Hematopoietic multipotent progenitor cell treated with erythropoietin and hydrocortisone succinate and interleukin-3 and kit ligand, for 6 days (in vitro differentiated cells): ENCODE measurements around the gene GRID2.
A peak's percentile ranks its signal among the peaks of the same experiment; 100 is the strongest.

Experiments used
- DNase-seq: peaks from one replicate; pipeline ENCODE4 v3.0.0-alpha.2; 2015

GRID2 gene

DNA sequence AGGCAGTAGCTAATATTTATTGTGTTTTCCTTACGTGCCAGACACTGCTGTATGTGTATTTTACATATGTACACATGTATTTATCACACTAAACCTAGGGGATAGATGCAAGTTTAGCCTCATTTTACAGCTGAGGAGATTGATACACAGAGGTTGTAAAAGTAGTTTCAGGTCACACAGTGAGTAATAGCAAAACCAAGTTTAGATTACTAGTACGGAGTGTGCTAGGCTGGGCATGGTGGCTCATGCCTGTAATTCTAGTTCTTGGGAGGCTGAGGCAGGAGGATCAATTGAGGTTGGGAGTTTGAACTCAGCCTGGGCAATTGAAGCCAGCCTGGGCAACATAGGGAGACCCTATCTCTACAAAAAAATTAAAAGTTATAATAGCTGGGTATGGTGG is 823.7 kb downstream of the GRID2 start:
- DNase-seq = no peak

DNA sequence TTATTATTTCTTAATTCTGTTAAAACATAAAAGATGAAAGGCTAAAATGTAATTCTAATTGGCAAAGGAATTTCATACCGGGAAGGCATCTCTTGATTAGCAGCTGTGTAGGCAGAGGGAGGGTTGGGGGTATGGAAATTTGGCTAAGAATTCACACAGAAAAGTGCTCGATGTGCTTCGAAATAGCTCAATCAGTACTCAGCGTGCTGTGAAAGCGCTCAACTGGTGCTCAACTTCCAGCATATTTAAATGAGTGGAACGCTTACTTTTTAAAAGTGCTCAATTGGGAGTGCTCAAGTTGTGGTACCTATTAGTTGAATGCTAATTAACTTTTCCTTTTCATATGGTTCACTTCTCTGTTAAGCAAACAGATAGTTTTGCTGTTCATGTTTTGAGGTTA is 828.9 kb downstream of the GRID2 start:
- DNase-seq = no peak

DNA sequence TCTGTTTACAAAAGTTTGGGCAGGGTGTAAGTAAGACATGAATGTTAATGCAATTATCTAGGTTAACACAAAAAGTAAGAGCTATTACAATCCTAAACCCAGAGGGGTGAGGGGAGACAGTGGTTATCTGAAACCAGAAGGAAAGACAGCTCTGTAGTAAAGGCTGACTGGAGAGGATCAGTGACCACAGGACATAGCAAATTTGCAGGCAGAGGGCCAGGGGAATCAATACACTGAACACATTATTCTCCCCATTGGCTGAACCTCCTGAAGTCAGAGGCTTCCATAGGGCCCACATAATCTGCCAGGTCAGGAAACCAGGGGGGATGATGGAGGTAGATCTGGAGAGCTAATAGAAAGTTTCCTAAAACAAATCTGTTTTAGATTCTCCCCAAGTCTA is 835.4 kb downstream of the GRID2 start:
- DNase-seq = no peak

DNA sequence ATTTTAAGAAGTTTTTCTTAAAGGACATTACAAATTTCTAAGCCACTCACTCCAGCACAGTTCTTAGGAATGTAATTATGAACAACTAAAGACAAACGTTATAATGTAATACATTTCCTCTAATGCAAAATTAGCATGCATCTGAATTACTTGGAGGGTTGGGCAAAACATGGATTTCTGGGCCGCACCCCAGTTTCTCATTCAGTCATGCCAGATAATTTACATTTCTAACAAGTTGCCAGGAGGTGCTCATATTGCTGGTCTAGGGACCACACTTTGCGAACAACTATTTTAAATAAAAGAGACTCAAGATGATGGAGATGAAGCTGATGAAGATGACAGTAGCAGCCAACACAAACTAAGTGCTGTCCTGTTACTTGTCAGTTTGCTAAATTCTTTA is 840.1 kb downstream of the GRID2 start:
- no peak for DNase-seq

DNA sequence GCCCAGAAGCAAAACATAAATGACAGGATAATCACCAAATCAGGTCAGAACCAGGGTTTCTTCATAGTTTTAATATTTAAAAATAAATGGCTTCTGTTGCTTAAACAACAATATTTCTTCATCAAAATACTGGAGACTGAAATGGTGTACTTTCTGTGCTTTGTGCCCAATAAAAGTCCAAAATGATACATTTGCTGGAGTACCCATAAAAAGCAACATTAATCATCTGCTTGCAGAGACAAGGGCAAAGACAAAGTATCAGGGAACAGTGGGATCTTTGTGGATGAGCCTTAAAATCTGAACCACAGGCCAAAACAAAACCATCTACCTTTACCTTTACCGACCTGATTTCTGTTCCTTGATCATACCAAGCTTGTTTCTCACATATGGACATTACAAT is 840.9 kb downstream of the GRID2 start:
- DNase-seq = no peak

DNA sequence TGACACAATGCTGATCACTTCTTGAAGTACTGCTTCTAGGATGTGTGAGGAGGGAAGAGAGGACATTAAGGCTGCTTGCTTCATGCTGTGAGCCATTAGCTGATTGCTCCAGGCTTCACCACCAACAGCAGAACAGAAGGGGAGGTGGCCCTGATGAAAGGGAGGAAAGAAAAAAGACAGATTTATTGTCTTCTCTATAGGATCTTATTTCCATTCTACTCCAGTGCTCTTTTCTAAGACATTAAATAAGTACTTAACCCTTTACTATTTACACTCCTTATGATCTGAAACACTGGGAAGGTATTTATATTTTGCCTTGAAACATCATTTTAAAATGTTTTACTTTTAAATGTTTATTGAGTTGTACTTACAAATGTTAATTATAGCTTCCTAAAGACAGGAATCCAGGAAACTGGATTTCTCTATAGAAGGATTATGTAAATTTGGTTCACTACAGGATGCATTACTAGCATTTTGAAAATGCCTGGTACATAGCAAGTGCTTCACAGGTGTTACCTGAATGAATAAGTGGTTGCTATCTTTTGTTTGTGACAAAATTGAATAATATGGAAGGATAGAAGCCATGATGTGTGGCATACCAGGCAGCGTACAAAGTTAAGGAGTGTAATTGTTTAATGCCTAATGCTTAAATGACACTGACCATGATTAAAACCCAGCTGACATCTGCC is 843.9 kb downstream of the GRID2 start:
- no peak for DNase-seq

DNA sequence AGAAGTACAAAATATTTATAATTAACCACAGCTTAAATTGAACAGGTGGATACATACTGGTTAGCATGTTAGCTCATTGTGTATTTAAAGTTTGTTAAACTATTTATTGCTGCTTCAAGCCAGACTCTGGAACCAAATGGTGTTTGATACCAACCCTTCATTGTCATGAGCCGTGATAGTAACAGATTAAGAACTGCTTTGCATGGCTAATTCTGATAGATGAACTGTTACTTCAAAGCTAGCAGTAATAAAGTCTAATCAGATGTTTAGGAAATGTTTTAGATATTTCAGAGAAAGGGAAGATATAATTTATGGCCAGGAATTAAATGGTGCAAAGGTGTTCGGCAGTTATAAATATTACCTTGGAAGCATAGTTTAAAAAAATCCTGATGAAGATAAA is 848.7 kb downstream of the GRID2 start:
- DNase-seq = no peak

DNA sequence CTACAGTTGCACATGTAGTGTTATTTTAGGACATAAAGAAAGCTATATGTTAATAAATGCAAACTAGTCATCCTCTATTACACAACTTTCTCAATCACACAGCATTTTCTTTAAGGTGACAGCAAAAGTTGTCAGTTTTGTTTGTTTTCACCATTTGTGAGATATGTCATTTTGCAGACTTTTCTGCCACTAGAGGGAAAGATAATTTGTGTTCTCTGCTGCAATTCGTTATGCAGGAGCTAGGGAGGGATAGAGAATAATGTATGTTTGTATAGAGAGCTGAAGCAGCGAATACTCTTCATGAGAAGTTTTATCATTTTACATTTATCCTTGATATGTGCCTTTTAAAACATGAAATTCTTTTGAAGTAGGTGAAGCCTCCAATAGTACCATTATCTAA is 854.2 kb downstream of the GRID2 start:
- no peak for DNase-seq

DNA sequence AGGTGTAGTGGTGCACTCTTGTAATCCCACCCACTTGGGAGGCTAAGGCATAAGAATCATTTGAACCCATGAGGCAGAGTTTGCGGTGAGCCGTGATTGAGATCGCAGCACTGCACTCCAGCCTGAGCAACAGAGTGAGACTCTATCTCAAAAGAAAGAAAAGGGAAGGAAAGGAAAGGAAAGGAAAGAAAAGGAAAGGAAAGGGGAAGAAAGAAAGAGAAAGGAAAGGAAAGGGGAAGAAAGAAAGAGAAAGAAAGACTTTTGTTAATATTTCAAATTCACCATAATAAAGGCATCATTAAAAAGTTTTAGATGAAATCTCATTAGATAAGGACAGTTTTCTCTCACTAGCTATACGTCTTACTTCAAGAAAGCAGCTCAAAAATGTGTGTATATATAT is 864.3 kb downstream of the GRID2 start:
- DNase-seq = no peak

DNA sequence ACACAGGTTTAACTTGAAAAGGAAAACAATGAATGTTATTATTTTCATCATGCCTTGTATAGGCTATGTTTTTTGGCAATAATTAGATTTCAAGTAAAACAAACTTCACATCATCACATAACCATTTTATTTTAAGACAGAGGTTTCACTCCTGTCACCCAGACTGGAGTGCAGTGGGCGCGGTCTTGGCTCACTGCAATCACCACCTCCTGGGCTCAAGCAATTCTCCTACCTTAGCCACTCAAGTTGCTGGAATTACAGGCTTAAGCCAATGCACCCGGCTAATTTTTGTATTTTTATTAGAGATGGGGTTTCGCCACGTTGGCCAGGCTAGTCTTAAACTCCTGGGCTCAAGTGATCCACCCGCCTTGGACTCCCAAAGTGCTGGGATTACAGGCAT is 866.2 kb downstream of the GRID2 start:
- no peak for DNase-seq

DNA sequence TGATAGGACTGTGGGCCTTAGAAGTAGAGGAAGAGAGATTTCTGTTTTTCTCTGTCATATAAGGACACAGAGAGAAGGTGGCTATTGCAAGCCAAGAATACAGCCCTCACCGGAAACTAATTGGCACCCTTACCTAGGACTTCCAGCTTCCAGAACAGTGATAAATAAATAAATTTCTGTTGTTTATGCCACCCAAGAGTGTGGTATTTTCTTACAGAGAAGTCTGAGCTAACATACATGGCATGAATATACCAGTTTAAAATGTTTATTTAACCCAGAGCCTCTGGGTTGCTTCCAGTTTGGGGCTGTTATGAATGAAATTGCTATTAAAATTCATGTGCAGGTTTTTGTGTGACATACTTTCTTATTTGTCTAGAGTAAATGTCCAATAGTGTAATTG is 870.8 kb downstream of the GRID2 start:
- DNase-seq = no peak

DNA sequence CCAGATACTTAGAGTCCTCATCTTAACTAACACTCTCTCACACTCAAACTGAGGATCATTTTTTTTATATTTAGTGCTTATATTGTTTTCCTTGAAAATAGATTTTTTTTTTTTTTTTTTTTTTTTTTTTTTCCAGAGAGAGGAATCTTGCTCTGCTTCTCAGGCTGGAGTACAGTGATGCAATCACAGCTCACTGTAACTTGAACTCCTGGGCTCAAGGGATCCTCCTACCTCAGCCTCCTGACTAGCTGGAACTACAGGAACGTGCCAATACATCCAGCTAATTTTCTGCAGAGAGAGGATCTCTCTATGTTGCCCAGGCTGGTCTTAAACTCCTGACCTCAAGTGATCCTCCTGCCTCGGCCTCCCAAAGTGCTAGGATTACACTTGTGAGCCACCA is 874.5 kb downstream of the GRID2 start:
- no peak for DNase-seq

DNA sequence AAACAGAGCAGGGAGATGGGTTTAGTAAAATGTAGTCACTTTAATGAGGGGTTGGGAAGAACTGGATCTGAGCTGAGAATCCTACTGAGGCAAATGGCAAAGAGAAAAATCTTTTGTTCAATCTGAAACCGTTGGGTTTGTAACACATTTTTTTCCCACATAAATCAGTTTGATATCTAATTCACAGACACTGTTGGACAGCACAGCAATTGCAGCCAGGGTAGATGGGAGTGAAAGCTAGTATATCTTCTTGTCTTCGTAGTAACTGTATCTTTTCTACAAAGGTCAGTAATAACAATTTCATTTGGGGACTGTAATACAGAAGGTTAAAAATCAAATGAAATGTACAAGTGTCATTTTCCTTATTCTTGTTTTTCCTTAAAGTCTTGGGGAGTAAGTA is 875.3 kb downstream of the GRID2 start:
- no peak for DNase-seq

DNA sequence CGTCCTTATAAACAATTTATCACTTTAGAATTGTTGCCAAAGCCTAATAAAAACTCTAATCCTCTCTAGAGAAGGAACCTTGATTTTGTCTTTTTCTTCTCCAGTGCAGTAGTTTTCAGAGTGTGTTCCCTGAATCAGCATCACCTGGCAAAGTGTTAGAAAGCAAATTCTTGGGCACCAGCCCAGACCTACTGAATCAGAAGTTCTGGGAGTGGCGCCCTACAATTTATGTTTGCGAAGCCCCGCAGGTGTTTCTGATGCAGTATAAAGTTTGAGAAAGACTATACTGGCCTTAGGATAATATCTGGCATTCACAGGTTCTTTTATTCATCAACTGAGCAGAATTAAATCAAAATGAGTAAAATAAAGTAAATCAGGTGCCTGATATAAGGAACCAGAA is 879.0 kb downstream of the GRID2 start:
- no peak for DNase-seq

DNA sequence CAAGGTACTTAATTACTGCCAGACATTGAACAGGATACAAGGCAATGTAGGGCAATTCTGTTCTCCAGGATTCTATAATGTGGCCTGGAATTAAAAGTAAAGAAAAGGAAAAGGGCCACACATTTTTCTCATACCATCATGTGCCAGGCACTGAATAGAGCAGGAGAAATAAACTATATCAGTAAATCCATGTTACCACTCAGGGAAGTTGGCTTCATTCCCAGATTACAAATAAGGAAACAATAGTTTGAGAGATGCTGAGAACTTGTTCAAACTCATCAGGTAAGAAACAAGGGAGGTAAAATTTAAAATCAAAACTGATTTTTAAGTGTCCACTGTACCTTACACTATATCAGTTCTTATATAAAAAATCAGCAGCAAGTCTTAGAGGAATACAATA is 879.8 kb downstream of the GRID2 start:
- no peak for DNase-seq

DNA sequence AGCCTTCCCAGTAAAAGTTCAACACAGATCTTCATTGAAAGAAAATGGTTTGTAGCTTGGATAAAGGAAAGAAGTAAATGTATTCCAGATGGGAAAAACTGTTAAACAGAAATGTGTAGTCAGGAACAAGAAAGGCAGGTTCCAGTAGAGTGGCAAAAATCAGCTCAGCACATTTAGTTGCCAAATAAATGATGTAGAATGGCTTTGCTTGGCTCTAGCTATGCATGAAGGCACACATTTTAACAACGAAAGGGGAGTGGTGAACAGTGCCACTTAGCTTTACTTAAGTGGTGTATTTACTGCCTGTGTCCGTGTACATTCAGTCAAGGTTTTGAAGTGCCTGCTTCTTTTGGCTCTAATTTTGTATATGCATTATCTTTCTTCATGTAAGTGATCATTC is 880.3 kb downstream of the GRID2 start:
- no peak for DNase-seq

DNA sequence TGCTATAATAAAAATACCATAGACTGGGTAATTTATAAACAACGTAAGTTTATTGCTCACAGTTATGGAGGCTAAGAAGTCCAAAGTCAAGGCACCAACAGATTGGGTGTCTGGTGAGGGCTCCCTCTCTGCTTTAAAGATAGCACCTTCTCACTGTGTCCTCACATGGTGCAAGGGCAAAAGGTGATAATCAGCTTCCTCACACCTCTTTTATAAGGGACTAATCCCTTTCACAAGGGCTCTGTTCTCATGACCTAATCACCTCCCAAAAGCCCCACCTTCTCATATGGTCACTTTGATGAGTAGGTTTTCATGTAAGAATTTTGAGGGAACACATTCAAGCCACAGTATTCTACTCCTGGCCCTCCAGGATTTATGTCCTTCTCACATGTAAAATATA is 883.1 kb downstream of the GRID2 start:
- DNase-seq = no peak

DNA sequence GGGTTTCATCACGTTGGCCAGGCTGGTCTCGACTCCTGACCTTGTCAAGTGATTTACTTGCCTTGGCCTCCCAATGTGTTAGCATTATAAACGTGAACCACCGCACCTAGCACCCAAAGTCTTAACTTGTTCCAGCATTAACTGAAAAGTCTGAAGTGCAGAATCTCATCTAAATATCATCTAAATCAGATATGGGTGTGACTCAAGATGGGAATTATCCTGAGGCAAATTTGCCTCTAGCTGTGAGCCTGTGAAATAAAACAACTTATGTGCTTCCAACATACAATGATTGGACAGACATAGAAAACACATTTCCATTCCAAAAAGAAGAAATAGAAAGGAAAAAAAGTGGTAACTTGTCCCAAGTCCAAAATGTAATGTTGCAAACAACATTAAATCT is 883.7 kb downstream of the GRID2 start:
- no peak for DNase-seq

DNA sequence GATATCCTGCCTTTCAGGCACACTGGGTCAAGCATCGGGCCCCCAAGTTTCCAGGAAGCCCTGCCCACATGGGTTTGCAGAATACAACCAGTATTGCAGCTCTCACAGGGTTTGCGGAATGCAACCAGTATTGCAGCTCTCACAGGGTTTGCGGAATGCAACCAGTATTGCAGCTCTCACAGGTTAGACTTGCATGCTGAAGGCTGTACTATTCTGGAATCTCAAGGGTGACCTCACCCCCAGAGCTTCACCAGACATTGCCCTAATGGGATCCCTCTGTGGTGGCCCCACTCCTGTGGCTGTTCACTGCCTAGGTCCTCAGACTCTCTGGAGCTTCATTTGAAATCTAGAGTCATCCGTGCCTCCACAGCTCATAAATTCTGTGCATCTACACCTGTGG is 884.1 kb downstream of the GRID2 start:
- DNase-seq = no peak

DNA sequence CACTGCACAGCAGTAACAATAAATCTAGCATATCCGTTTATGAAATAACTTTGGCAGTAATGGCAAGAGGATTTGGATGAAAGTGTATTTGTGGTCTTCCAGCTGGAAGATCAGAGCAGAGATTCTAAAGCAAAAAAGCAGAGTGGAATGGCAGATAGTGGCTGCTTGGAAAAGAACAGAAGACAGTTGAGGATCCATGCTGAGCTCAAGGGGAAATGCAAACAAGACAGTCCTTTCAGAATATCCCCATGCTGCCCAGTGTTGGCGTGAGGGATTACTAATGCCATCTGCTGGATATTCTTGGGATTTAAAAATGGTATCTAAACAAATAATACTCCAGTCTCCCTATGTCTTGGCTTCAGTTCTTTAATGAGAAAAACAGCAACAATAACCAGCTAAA is 895.7 kb downstream of the GRID2 start:
- peak; percentile 35 for DNase-seq

DNA sequence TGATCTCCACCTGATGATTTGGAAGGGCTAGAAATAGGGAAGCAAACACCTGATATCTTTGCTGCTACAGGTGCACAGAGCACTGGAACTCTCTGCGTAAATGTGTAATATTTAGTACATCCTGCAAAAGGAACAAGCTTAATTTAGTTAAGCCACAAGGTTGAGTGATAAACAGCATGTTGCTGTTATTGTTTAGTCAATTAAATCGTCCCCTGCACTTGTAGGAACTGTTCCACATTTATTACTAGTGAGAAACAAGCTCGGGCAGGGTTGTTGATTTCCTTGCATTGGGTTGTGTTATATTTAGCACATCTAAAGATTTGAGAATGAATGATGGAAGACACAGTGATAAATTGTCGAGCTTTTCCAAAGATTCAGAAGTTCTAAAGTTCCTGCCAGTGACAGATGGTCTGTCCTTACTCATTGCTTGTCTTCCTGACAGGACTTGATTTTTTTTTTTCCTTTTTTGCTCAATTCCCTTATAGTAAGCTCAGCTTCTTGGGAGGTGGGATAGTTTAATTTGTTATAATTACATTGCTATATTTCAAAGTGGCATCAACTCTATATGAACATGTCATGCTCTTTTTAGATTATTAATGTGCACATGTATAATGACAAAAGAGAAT is 897.8 kb downstream of the GRID2 start:
- no peak for DNase-seq

DNA sequence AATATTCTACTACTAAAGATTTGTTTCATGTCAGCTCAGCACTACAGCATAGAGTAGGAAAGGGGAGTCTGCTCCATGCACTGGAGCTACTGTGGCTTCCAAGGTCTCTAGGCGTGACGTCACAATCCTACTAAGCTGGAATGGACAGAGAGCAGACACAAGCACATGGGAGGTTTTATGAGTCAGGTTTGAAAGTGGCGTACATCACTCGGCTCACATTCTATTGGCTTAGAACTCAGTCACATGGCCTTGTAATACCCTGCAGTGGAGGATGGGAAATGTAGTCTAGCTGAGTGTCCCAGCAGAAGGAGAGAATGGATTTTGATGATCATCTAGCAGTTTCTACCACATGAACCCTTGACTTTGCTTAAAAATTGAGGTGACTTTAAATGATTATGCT is 899.9 kb downstream of the GRID2 start:
- DNase-seq = no peak

DNA sequence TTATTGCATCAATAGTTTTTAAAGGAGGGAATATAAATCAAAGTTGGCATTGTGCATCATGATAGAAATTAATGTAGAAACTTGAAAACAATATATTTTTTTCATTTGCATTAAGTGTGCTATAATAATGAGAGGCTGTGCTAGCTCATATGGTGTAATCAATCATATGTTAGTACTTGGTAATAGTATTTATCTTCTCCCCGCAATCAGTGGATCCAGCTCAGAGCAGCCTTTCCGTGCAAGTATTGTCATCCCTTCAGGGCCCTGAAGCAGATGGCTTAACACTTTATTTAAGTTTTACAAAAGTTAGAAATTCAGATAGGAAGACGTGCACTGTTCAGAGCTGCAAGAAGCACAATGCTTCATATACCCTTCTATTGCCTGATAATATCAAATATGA is 908.5 kb downstream of the GRID2 start:
- DNase-seq = no peak

DNA sequence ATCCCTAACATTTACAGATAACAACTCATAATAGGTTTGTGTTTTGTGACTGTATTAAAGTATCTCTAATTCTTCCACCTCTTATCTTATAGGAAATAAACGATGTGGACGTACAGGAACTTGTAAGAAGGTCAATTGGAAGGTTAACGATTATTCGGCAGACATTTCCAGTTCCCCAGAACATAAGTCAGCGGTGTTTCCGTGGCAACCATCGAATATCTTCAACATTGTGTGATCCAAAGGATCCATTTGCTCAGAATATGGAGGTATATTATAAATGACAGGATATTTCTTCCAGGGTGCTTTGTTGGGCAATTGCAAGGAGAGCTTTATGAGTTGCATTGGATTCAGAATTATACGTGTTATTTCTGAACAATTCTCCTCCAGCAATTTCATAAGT is 912.9 kb downstream of the GRID2 start:
- no peak for DNase-seq

DNA sequence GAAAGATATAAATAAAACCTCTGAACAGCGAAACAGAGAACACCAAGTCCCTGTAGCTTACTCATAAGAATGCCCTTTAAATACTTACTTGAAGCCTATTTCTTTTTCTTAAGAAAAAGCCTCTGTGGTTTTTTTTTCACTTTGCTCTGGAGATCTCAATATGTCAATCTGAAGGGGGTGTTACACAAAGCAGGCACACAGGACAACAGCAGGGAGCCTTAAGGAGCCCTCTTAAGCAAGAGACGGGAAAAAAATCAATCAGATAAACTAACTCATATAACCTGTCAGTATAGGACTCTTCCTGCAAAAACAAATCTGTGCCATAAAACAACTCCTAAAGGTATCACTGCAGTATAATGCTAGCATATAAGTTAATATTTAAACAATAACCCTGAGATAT is 913.7 kb downstream of the GRID2 start:
- DNase-seq = no peak
